Globus pallidus (tissue), 1 donor: ENCODE measurements around the gene APC2.

Experiments used
- DNase-seq: peaks from one replicate; pipeline ENCODE4 v3.0.0-alpha.2; 2015; ENCODE audit warnings: low spot score

APC2 gene

GRCh38 chr19:1446713-1447481 lies 3.0 kb upstream of the APC2 start:
- no peak for DNase-seq

GRCh38 chr19:1447504-1447903 lies 2.4 kb upstream of the APC2 start:
- no peak for DNase-seq

GRCh38 chr19:1447944-1448343 lies 2.0 kb upstream of the APC2 start:
- no peak for DNase-seq

GRCh38 chr19:1450735-1451731 lies 1.1 kb downstream of the APC2 start:
- peak; percentile 68 for DNase-seq

- peak; percentile 87 for DNase-seq
Measured at GRCh38 chr19:1451916-1452801, 2.2 kb downstream of the APC2 start.

- DNase-seq: no peak
Measured at GRCh38 chr19:1452802-1453524, 3.0 kb downstream of the APC2 start.

- DNase-seq: peak; percentile 99
Measured at GRCh38 chr19:1453525-1454364, 3.8 kb downstream of the APC2 start.

- no peak for DNase-seq
Measured at GRCh38 chr19:1455002-1455335, 5.0 kb downstream of the APC2 start.

- DNase-seq: peak; percentile 54
Measured at GRCh38 chr19:1455336-1456120, 5.6 kb downstream of the APC2 start.

GRCh38 chr19:1456121-1456900 lies 6.4 kb downstream of the APC2 start:
- no peak for DNase-seq

- no peak for DNase-seq
Measured at GRCh38 chr19:1457031-1457739, 7.3 kb downstream of the APC2 start.

GRCh38 chr19:1457892-1458291 lies 8.0 kb downstream of the APC2 start:
- no peak for DNase-seq

- DNase-seq: no peak
Measured at GRCh38 chr19:1459479-1459878, 9.6 kb downstream of the APC2 start.

GRCh38 chr19:1460033-1460995 lies 10.4 kb downstream of the APC2 start:
- no peak for DNase-seq

- no peak for DNase-seq
Measured at GRCh38 chr19:1461862-1462261, 11.9 kb downstream of the APC2 start.

- DNase-seq: no peak
Measured at GRCh38 chr19:1465191-1466016, 15.5 kb downstream of the APC2 start.
